ENCODE data around the gene DHH. TPM values are rescaled to one million over a fixed set of nuclear protein-coding genes. Genes with fewer than 3 reads are reported as not detected.

The DHH gene
- total and polyA plus RNA-seq, 9 of the 15 experiments (the other 6 are each of a cell fraction or from before 2014, with no cell fraction given) = 0.07 to 2.6 (median 0.54) TPM

GRCh38 chr12:49060237-49061156 lies 34.1 kb downstream of the DHH start, which contains the start of gene KMT2D (continued):
- TF ChIP-seq ZBTB11 (CRISPR knock-in tag; IDR thresholded peaks at IDR 0.05) (peak in 1 of 3 experiments; percentile 92; a peak in 3 of 6 replicates), TGIF2 (CRISPR knock-in tag; IDR thresholded peaks at IDR 0.05) (no peak; the same call in 1 of the 2 replicates), ZNF830 (CRISPR knock-in tag; IDR thresholded peaks at IDR 0.05) (peak; percentile 54; the same call in 1 of the 2 replicates), RBM15 (IDR thresholded peaks at IDR 0.05; ENCODE audit: insufficient read depth, low read length) (no peak), MTA2 (IDR thresholded peaks at IDR 0.05; ENCODE audit: low read depth) (no peak), GABPB2 (CRISPR knock-in tag; conservative IDR thresholded peaks at IDR 0.05) (no peak), NBN (IDR thresholded peaks at IDR 0.05; ENCODE audit: low read depth) (0 out of 2 replicates have a peak, but pooled peaks have one; percentile 84), ZNF12 (CRISPR knock-in tag; IDR thresholded peaks at IDR 0.05) (no peak), ZC3H4 (CRISPR knock-in tag; IDR thresholded peaks at IDR 0.05; ENCODE audit: borderline replicate concordance) (no peak), EP300 (IDR thresholded peaks at IDR 0.05; ENCODE audit: low read length) (peak; percentile 53; the same call in 1 of the 2 replicates), DMBX1 (CRISPR knock-in tag; IDR thresholded peaks at IDR 0.05; ENCODE audit: borderline replicate concordance) (0 out of 2 replicates have a peak, but pooled peaks have one; percentile 27), PRDM10 (IDR thresholded peaks at IDR 0.05; ENCODE audit: partially characterized antibody) (peak; percentile 66), SMC3 (conservative IDR thresholded peaks at IDR 0.05; ENCODE audit: insufficient read depth, low read depth, low read length) (no peak; the same call in 1 of the 2 replicates), NFE2L1 (tag; IDR thresholded peaks at IDR 0.05; ENCODE audit: borderline replicate concordance, low read depth) (0 out of 2 replicates have a peak, but pooled peaks have one; percentile 45), PHF20 (IDR thresholded peaks at IDR 0.05; ENCODE audit: partially characterized antibody) (peak; percentile 60), ADNP (tag; IDR thresholded peaks at IDR 0.05) (no peak)
